Measurements from ENCODE around the gene PPP4R3A. TPM values are rescaled to one million over a fixed set of nuclear protein-coding genes. Genes with fewer than 3 reads are reported as not detected.
"Not testable (repeated sequence)": the region's sequence is repeated elsewhere in the genome, so short reads cannot be mapped to it uniquely, and the experiment has no call there.

PPP4R3A gene
- total RNA-seq, 2 donors from 2014 or later, result 60.2 to 62.9 TPM

- no peak for DNase-seq (ENCODE audit: low spot score)
- intact Hi-C loops (cut with DNase I), result no loop called here
These were observed 53.8 kb downstream of the PPP4R3A start for GRCh38 chr14:91456283-91456682.

- intact Hi-C loops (cut with DNase I), result no loop called here
- no peak for DNase-seq (ENCODE audit: low spot score)
These were observed 55.5 kb downstream of the PPP4R3A start for GRCh38 chr14:91454580-91454979.

GRCh38 chr14:91454155-91454554, 56.0 kb downstream of the PPP4R3A start:
- intact Hi-C loops (cut with DNase I), result no loop called here
- no peak for DNase-seq (ENCODE audit: low spot score)

GRCh38 chr14:91453744-91454143, 56.4 kb downstream of the PPP4R3A start:
- DNase-seq (ENCODE audit: low spot score), result no peak
- intact Hi-C loops (cut with DNase I), result no loop called here

GRCh38 chr14:91444335-91445020, 65.6 kb downstream of the PPP4R3A start:
- intact Hi-C loops (cut with DNase I), result no loop called here
- DNase-seq (ENCODE audit: low spot score), result no peak

- no peak for DNase-seq (ENCODE audit: low spot score)
- intact Hi-C loops (cut with DNase I), result no loop called here
These were observed 70.8 kb downstream of the PPP4R3A start for GRCh38 chr14:91439345-91439744.

GRCh38 chr14:91438845-91439244, 71.3 kb downstream of the PPP4R3A start:
- intact Hi-C loops (cut with DNase I), result no loop called here

GRCh38 chr14:91436266-91436665, 73.8 kb downstream of the PPP4R3A start:
- DNase-seq (ENCODE audit: low spot score); intact Hi-C loops (cut with DNase I): not testable (repeated sequence)

More at GRCh38 chr14:91438845-91439244, 71.3 kb downstream of the PPP4R3A start:
- no peak for DNase-seq (ENCODE audit: low spot score)

GRCh38 chr14:91429385-91429784, 80.7 kb downstream of the PPP4R3A start:
- intact Hi-C loops (cut with DNase I), result no loop called here
- DNase-seq (ENCODE audit: low spot score), result no peak

- DNase-seq (ENCODE audit: low spot score); intact Hi-C loops (cut with DNase I): not testable (repeated sequence)
These were observed 81.2 kb downstream of the PPP4R3A start for GRCh38 chr14:91428931-91429330.

- intact Hi-C loops (cut with DNase I); DNase-seq (ENCODE audit: low spot score): not testable (repeated sequence)
These were observed 84.6 kb downstream of the PPP4R3A start for GRCh38 chr14:91425531-91425944.

GRCh38 chr14:91424813-91425530, 85.1 kb downstream of the PPP4R3A start:
- intact Hi-C loops (cut with DNase I), result no loop called here
- no peak for DNase-seq (ENCODE audit: low spot score)

GRCh38 chr14:91420686-91421085, 89.4 kb downstream of the PPP4R3A start:
- intact Hi-C loops (cut with DNase I), result no loop called here
- no peak for DNase-seq (ENCODE audit: low spot score)

GRCh38 chr14:91419451-91419850, 90.7 kb downstream of the PPP4R3A start:
- no peak for DNase-seq (ENCODE audit: low spot score)
- intact Hi-C loops (cut with DNase I), result loop anchor here (2.0 to 5.0 kb wide), 2 partner anchors 97 kb away; no protein-coding TSS in a partner anchor

- DNase-seq (ENCODE audit: low spot score), result no peak
- intact Hi-C loops (cut with DNase I), result loop anchor here (2.0 to 5.0 kb wide), 2 partner anchors 96 to 97 kb away; no protein-coding TSS in a partner anchor
These were observed 91.1 kb downstream of the PPP4R3A start for GRCh38 chr14:91419044-91419397.

- intact Hi-C loops (cut with DNase I), result loop anchor here (2.0 to 5.0 kb wide), 2 partner anchors 96 kb away; no protein-coding TSS in a partner anchor
- DNase-seq (ENCODE audit: low spot score), result peak; percentile 89
These were observed 91.6 kb downstream of the PPP4R3A start for GRCh38 chr14:91418387-91419043.

GRCh38 chr14:91417983-91418386, 92.1 kb downstream of the PPP4R3A start:
- DNase-seq (ENCODE audit: low spot score), result no peak
- intact Hi-C loops (cut with DNase I), result loop anchor here (2.0 to 5.0 kb wide), 2 partner anchors 95 to 96 kb away; no protein-coding TSS in a partner anchor

- DNase-seq (ENCODE audit: low spot score), result peak; percentile 85
- intact Hi-C loops (cut with DNase I), result loop anchor here in 1 of 2 donors (5.0 kb wide), 1 partner anchor 95 kb away; no protein-coding TSS in a partner anchor
These were observed 92.8 kb downstream of the PPP4R3A start, which contains the start of gene CCDC88C for GRCh38 chr14:91417120-91417982. Gene CCDC88C, minus strand, starts transcription at chr14:91417820. Its CDS starts 130 bp downstream, at chr14:91417690.

GRCh38 chr14:91416744-91417119, 93.4 kb downstream of the PPP4R3A start:
- DNase-seq (ENCODE audit: low spot score), result no peak
- intact Hi-C loops (cut with DNase I), result loop anchor here in 1 of 2 donors (5.0 kb wide), 1 partner anchor 94 kb away; no protein-coding TSS in a partner anchor
